Activated naive CD4-positive, alpha-beta T cell treated with anti-CD3 and anti-CD28 coated beads, Interleukin-2, amount 50 U/mL, for 16 hours (primary cell): Measurements from ENCODE around the gene FNDC3A.

Experiments used
- DNase-seq: peaks from one replicate; pipeline ENCODE4 v3.0.0-alpha.2; 2020

The FNDC3A gene

GRCh38 chr13:48975856-48976575, at the start of gene FNDC3A:
TSS of gene FNDC3A (plus strand) at chr13:48975912. CDS start at chr13:49006191, 30,279 bp downstream.
- DNase-seq: peak; percentile 92

- DNase-seq: no peak
Measured at GRCh38 chr13:48928757-48929430, 46.8 kb upstream of the FNDC3A start.

- no peak for DNase-seq
Measured at GRCh38 chr13:48930918-48931317, 44.8 kb upstream of the FNDC3A start.

- no peak for DNase-seq
Measured at GRCh38 chr13:48938308-48938943, 37.3 kb upstream of the FNDC3A start.

- no peak for DNase-seq
Measured at GRCh38 chr13:48939728-48940127, 36.0 kb upstream of the FNDC3A start.

GRCh38 chr13:48942131-48942530, 33.6 kb upstream of the FNDC3A start:
- no peak for DNase-seq

GRCh38 chr13:48944221-48944620, 31.5 kb upstream of the FNDC3A start:
- DNase-seq: no peak

- DNase-seq: no peak
Measured at GRCh38 chr13:48945626-48946025, 30.1 kb upstream of the FNDC3A start.

GRCh38 chr13:48946163-48946562, 29.5 kb upstream of the FNDC3A start:
- no peak for DNase-seq

- DNase-seq: no peak
Measured at GRCh38 chr13:48949566-48950500, 25.9 kb upstream of the FNDC3A start.

- no peak for DNase-seq
Measured at GRCh38 chr13:48950501-48950875, 25.2 kb upstream of the FNDC3A start.

- no peak for DNase-seq
Measured at GRCh38 chr13:48954081-48954480, 21.6 kb upstream of the FNDC3A start.

GRCh38 chr13:48955536-48955935, 20.2 kb upstream of the FNDC3A start:
- DNase-seq: no peak

GRCh38 chr13:48961379-48961778, 14.3 kb upstream of the FNDC3A start:
- DNase-seq: no peak

GRCh38 chr13:48962281-48962680, 13.4 kb upstream of the FNDC3A start:
- no peak for DNase-seq

GRCh38 chr13:48965736-48966135, 10.0 kb upstream of the FNDC3A start:
- DNase-seq: no peak

GRCh38 chr13:48969685-48970084, 6.0 kb upstream of the FNDC3A start:
- no peak for DNase-seq

- no peak for DNase-seq
Measured at GRCh38 chr13:48973845-48974431, 1.8 kb upstream of the FNDC3A start.

- DNase-seq: peak; percentile 40
Measured at GRCh38 chr13:48975101-48975855, 434 bp upstream of the FNDC3A start.

- DNase-seq: no peak
Measured at GRCh38 chr13:48976576-48977285, 1.0 kb downstream of the FNDC3A start.

GRCh38 chr13:48977286-48977625, 1.5 kb downstream of the FNDC3A start:
- DNase-seq: no peak
